Measurements from ENCODE around the gene LRP8.

LRP8 gene

GRCh38 chr1:53350853-53351767 lies 23.2 kb upstream of the LRP8 start:
- H3K4me2 ChIP-seq (ENCODE audit: low read depth, low read length) = no peak overlapping the region
- H3K79me2 ChIP-seq (ENCODE audit: low read length) = no peaks in the 10 kb centered on the region
- TF ChIP-seq CTCF (IDR thresholded peaks at IDR 0.05; ENCODE audit: low read length) (no peak), EZH2phosphoT487 (IDR thresholded peaks at IDR 0.05; ENCODE audit: low read length) (no peak), EZH2 (optimal IDR thresholded peaks at IDR 0.05; ENCODE audit: low read depth, low read length) (no peak)
- DNase-seq = no peak
- H3K4me1 ChIP-seq (ENCODE audit: low read length) = no peaks in the 10 kb centered on the region
- no peaks in the 10 kb centered on the region for H3F3A ChIP-seq (ENCODE audit: insufficient read depth, low read length)
- H3K36me3 ChIP-seq (replicated peaks; ENCODE audit: insufficient read depth, low read length) = no peaks in the 10 kb centered on the region
- H2AFZ ChIP-seq (ENCODE audit: low read length) = no peak overlapping the region
- no peaks in the 10 kb centered on the region for H4K20me1 ChIP-seq (ENCODE audit: insufficient read depth, low read length)
- H3K27me3 ChIP-seq (replicated peaks; ENCODE audit: insufficient read depth, low read length) = no peaks in the 10 kb centered on the region
- no peak overlapping the region for H3K4me3 ChIP-seq (ENCODE audit: low read length)
- no peak overlapping the region for H3K9ac ChIP-seq (ENCODE audit: low read length)
- H3K27ac ChIP-seq (ENCODE audit: low read length) = no peak overlapping the region
- no peaks in the 10 kb centered on the region for H3K9me2 ChIP-seq (replicated peaks; ENCODE audit: insufficient read depth, low read length)
- no peaks in the 10 kb centered on the region for H3K9me3 ChIP-seq (replicated peaks; ENCODE audit: insufficient read depth, low read length)

- H3K36me3 ChIP-seq (replicated peaks; ENCODE audit: insufficient read depth, low read length) = no peaks in the 10 kb centered on the region
- H4K20me1 ChIP-seq (ENCODE audit: insufficient read depth, low read length) = no peaks in the 10 kb centered on the region
- no peaks in the 10 kb centered on the region for H3K79me2 ChIP-seq (ENCODE audit: low read length)
- H3K4me3 ChIP-seq (ENCODE audit: low read length) = no peak overlapping the region
- H3K27me3 ChIP-seq (replicated peaks; ENCODE audit: insufficient read depth, low read length) = no peaks in the 10 kb centered on the region
- no peaks in the 10 kb centered on the region for H3K4me1 ChIP-seq (ENCODE audit: low read length)
- H3K27ac ChIP-seq (ENCODE audit: low read length) = no peak overlapping the region
- DNase-seq = no peak
- no peaks in the 10 kb centered on the region for H3K9me2 ChIP-seq (replicated peaks; ENCODE audit: insufficient read depth, low read length)
- no peaks in the 10 kb centered on the region for H3F3A ChIP-seq (ENCODE audit: insufficient read depth, low read length)
- H3K9me3 ChIP-seq (replicated peaks; ENCODE audit: insufficient read depth, low read length) = no peaks in the 10 kb centered on the region
- no peak overlapping the region for H3K4me2 ChIP-seq (ENCODE audit: low read depth, low read length)
- H3K9ac ChIP-seq (ENCODE audit: low read length) = no peak overlapping the region
- TF ChIP-seq EZH2 (optimal IDR thresholded peaks at IDR 0.05; ENCODE audit: low read depth, low read length) = no peak
- no peak for TF ChIP-seq CTCF (IDR thresholded peaks at IDR 0.05; ENCODE audit: low read length)
- no peak for TF ChIP-seq EZH2phosphoT487 (IDR thresholded peaks at IDR 0.05; ENCODE audit: low read length)
- no peak overlapping the region for H2AFZ ChIP-seq (ENCODE audit: low read length)
These were observed 22.3 kb upstream of the LRP8 start for GRCh38 chr1:53349968-53350852.

- Histone ChIP-seq H3K4me1 (ENCODE audit: low read length) (no peaks in the 10 kb centered on the region), H3K27ac (ENCODE audit: low read length) (no peak overlapping the region), H3K9me3 (replicated peaks; ENCODE audit: insufficient read depth, low read length) (no peaks in the 10 kb centered on the region), H3K79me2 (ENCODE audit: low read length) (no peaks in the 10 kb centered on the region), H2AFZ (ENCODE audit: low read length) (no peak overlapping the region), H3K9ac (ENCODE audit: low read length) (no peak overlapping the region), H3K36me3 (replicated peaks; ENCODE audit: insufficient read depth, low read length) (no peaks in the 10 kb centered on the region), H3F3A (ENCODE audit: insufficient read depth, low read length) (no peaks in the 10 kb centered on the region), H3K27me3 (replicated peaks; ENCODE audit: insufficient read depth, low read length) (no peaks in the 10 kb centered on the region), H3K4me2 (ENCODE audit: low read depth, low read length) (no peak overlapping the region), H3K9me2 (replicated peaks; ENCODE audit: insufficient read depth, low read length) (no peaks in the 10 kb centered on the region), H3K4me3 (ENCODE audit: low read length) (no peak overlapping the region), H4K20me1 (ENCODE audit: insufficient read depth, low read length) (no peaks in the 10 kb centered on the region)
- TF ChIP-seq EZH2 (optimal IDR thresholded peaks at IDR 0.05; ENCODE audit: low read depth, low read length) = no peak
- no peak for TF ChIP-seq EZH2phosphoT487 (IDR thresholded peaks at IDR 0.05; ENCODE audit: low read length)
- no peak for TF ChIP-seq CTCF (IDR thresholded peaks at IDR 0.05; ENCODE audit: low read length)
- no peak for DNase-seq
These were observed 21.5 kb upstream of the LRP8 start for GRCh38 chr1:53349369-53349835.

Data from MM.1S (cell line).